Osteocyte (in vitro differentiated cells): Measurements from ENCODE around the gene HOXA13. TPM values are rescaled to one million over a fixed set of nuclear protein-coding genes. Genes with fewer than 3 reads are reported as not detected.
A peak's percentile ranks its signal among the peaks of the same experiment; 100 is the strongest.

Experiments
- DNase-seq: peaks from one replicate; pipeline ENCODE4 v3.0.0; 2021; ENCODE audit warnings: mixed read lengths; ENCODE audit not compliant: unreplicated experiment; ENCODE audit errors: extremely low spot score
- H3K27ac Mint-ChIP-seq: one replicate; pipeline ENCODE4 v1.8.0; 2021; ENCODE audit warnings: mild to moderate bottlenecking, mixed read lengths; ENCODE audit not compliant: unreplicated experiment
- H3K27me3 Mint-ChIP-seq: one replicate; pipeline ENCODE4 v1.8.0; 2021; ENCODE audit warnings: mixed read lengths; ENCODE audit not compliant: unreplicated experiment
- H3K36me3 Mint-ChIP-seq: one replicate; pipeline ENCODE4 v1.8.0; 2021; ENCODE audit warnings: mixed read lengths; ENCODE audit not compliant: unreplicated experiment
- H3K4me1 Mint-ChIP-seq: one replicate; pipeline ENCODE4 v1.8.0; 2021; ENCODE audit warnings: mixed read lengths; ENCODE audit not compliant: unreplicated experiment
- H3K4me3 Mint-ChIP-seq: one replicate; pipeline ENCODE4 v1.8.0; 2021; ENCODE audit warnings: mild to moderate bottlenecking, moderate library complexity, mixed read lengths; ENCODE audit not compliant: unreplicated experiment
- H3K9me3 Mint-ChIP-seq: one replicate; pipeline ENCODE4 v1.8.0; 2021; ENCODE audit warnings: mixed read lengths; ENCODE audit not compliant: unreplicated experiment
- total RNA-seq: library from RNA; stranded (reverse); gene quantifications from 2 replicates; pipeline ENCODE4 v1.2.1, GENCODE V29; 2021
- TF ChIP-seq, protein P1 (sequence below): fragments of 200-600 bp; sonication (generic); IDR thresholded peaks from 2 replicates; pipeline ENCODE4 v1.5.0; 2021; ENCODE audit warnings: antibody characterized with exemption, mild to moderate bottlenecking, moderate library complexity

HOXA13 gene
- total RNA-seq, 1 donor from 2014 or later = not detected

DNA sequence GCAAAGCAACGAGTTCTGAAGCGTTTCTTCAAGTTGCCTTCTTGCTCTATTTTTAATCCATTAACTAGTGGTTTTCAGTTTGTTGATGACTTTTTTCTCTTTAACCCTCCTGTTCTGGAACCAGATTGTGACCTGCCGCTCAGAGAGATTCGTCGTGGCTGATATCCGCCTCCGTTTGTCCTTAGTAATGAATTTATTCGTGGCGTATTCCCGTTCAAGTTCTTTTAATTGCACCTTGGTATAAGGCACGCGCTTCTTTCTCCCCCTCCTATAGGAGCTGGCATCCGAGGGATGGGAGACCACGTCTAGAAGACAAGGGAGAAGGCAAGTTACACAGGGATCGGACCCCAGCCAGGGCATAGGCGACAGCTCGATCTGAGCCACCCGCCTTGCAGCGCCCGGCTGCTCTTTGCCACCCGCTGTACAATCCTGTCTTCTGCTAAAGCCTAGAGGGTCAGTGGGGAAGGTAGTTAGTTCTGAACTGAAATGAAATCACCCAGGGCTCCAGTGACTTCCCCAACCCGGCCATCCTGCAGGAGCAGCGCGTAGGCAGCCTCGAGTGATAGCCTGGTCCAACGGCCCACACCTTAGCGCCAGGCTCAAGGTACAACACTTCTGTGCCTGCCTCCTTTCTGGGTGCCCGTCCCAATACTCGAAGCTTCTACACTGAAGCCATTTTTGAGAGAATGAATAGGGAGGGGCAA, 1.6 kb downstream of the HOXA13 start:
- H3K4me3 Mint-ChIP-seq = no peak overlapping the region
- peaks cover 2% of the 10 kb centered on the region for H3K36me3 Mint-ChIP-seq
- H3K27ac Mint-ChIP-seq = no peak overlapping the region
- peaks cover 30% of the 10 kb centered on the region for H3K4me1 Mint-ChIP-seq
- peaks cover 86% of the 10 kb centered on the region for H3K27me3 Mint-ChIP-seq
- TF ChIP-seq, protein P1, sequence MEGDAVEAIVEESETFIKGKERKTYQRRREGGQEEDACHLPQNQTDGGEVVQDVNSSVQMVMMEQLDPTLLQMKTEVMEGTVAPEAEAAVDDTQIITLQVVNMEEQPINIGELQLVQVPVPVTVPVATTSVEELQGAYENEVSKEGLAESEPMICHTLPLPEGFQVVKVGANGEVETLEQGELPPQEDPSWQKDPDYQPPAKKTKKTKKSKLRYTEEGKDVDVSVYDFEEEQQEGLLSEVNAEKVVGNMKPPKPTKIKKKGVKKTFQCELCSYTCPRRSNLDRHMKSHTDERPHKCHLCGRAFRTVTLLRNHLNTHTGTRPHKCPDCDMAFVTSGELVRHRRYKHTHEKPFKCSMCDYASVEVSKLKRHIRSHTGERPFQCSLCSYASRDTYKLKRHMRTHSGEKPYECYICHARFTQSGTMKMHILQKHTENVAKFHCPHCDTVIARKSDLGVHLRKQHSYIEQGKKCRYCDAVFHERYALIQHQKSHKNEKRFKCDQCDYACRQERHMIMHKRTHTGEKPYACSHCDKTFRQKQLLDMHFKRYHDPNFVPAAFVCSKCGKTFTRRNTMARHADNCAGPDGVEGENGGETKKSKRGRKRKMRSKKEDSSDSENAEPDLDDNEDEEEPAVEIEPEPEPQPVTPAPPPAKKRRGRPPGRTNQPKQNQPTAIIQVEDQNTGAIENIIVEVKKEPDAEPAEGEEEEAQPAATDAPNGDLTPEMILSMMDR = no peak
- DNase-seq = no peak
- H3K9me3 Mint-ChIP-seq = no peaks in the 10 kb centered on the region

DNA sequence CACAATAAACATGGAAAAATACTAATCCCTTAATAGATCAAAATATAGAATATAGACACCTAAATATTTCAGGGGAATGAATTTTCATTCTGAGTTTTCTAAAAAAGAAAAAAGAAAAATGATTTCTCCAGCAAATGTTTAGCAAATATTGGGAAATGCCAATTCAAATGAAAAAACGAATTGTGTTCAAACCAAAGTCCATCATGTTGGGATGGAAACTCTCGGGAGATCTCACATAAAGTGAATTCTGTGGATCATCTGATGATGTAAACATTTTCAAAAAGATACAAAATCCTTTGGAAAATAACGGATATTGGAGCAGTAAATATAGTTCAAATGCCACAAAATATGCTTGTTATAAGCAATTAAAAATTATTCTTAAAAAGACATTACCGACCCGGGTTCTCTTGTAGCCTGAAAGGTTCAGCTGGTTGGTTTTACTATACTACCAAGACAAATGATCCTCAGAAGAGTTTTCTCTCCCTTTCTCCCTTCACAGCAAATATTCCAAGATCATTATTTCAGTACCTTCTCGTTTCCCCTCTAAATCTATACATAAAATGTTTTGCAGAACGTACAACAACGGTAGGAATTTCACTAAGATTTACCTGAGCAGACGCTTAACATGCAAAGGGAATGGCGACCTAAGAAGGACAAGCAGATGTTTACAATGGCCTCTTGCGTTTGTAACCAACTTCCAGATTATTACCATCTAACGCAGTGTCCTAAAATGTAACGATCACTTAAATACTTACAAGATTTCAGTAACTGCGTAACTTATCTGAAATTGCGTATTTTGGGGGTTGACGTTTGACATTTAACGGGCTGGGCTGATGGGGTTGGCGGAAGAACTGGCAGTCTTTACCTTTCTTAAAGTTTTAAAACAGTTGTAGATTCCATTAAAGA, 2.5 kb downstream of the HOXA13 start:
- peaks cover 83% of the 10 kb centered on the region for H3K27me3 Mint-ChIP-seq

GRCh38 chr7:27196287-27196767, 3.6 kb downstream of the HOXA13 start:
- Mint-ChIP-seq H3K4me3 (no peak overlapping the region), H3K27me3 (peaks cover 82% of the 10 kb centered on the region), H3K4me1 (peaks cover 34% of the 10 kb centered on the region), H3K36me3 (peaks cover 2% of the 10 kb centered on the region), H3K27ac (no peak overlapping the region), H3K9me3 (no peaks in the 10 kb centered on the region)
- no peak for DNase-seq
- TF ChIP-seq, protein P1 = peak; percentile 88

More for the DNA sequence above, 2.5 kb downstream of the HOXA13 start:
- no peaks in the 10 kb centered on the region for H3K9me3 Mint-ChIP-seq
- no peak overlapping the region for H3K4me3 Mint-ChIP-seq
- H3K27ac Mint-ChIP-seq = no peak overlapping the region
- peaks cover 33% of the 10 kb centered on the region for H3K4me1 Mint-ChIP-seq
- H3K36me3 Mint-ChIP-seq = peaks cover 2% of the 10 kb centered on the region
- DNase-seq = no peak
- TF ChIP-seq, protein P1 = no peak

GRCh38 chr7:27194686-27195379, 5.1 kb downstream of the HOXA13 start:
- TF ChIP-seq, protein P1 = no peak
- H3K4me3 Mint-ChIP-seq = no peak overlapping the region
- H3K27ac Mint-ChIP-seq = no peak overlapping the region
- peaks cover 22% of the 10 kb centered on the region for H3K4me1 Mint-ChIP-seq
- H3K9me3 Mint-ChIP-seq = no peaks in the 10 kb centered on the region
- peaks cover 84% of the 10 kb centered on the region for H3K27me3 Mint-ChIP-seq
- peaks cover 4% of the 10 kb centered on the region for H3K36me3 Mint-ChIP-seq
- no peak for DNase-seq
